H1 (cell line): ENCODE data around the gene CADPS. TPM values are rescaled to one million over a fixed set of nuclear protein-coding genes. Genes with fewer than 3 reads are reported as not detected.

ENCODE experiments used
- ASH2L ChIP-seq: fragments of 200-600, 300-600 bp; sonication (generic); IDR thresholded peaks from one replicate; pipeline ENCODE4 v1.7.1; 2017; ENCODE audit warnings: low read length
- BRCA1 ChIP-seq: IDR thresholded peaks from 2 replicates; pipeline ENCODE4 v1.6.1; 2012; ENCODE audit warnings: low read depth, low read length, improper control_type of control experiment
- CEBPB ChIP-seq: IDR thresholded peaks from 2 replicates; pipeline ENCODE4 v1.6.1; 2012; ENCODE audit warnings: low read depth, low read length
- CHD2 ChIP-seq: IDR thresholded peaks from 2 replicates; pipeline ENCODE4 v1.6.1; 2012; ENCODE audit warnings: low read length, improper control_type of control experiment
- CHD7 ChIP-seq: fragments of 300-600 bp; sonication (generic); IDR thresholded peaks from 2 replicates; pipeline ENCODE4 v1.7.1; 2012; ENCODE audit warnings: low read length, moderate library complexity, mild to moderate bottlenecking, inconsistent platforms; ENCODE audit not compliant: insufficient replicate concordance
- HDAC2 ChIP-seq, 2 experiments: fragments of 300-600 bp in 1 of 2; sonication (generic) in 1 of 2; IDR thresholded peaks; 2 replicates each; pipeline ENCODE4 v1.6.1; 2011 to 2012; ENCODE audit warnings: low read depth in 2 of 2, low read length in 2 of 2, mild to moderate bottlenecking in 2 of 2, moderate library complexity in 2 of 2, borderline replicate concordance in 1 of 2, inconsistent platforms in 1 of 2
- MAFK ChIP-seq: IDR thresholded peaks from 2 replicates; pipeline ENCODE4 v1.6.1; 2012; ENCODE audit warnings: low read depth, mild to moderate bottlenecking, improper control_type of control experiment, low read length
- RXRA ChIP-seq: IDR thresholded peaks from 2 replicates; pipeline ENCODE4 v1.6.1; 2011; ENCODE audit warnings: low read depth, mild to moderate bottlenecking, low read length, moderate library complexity; ENCODE audit not compliant: insufficient read depth
- SP1 ChIP-seq: IDR thresholded peaks from 2 replicates; pipeline ENCODE4 v1.6.1; 2011; ENCODE audit warnings: low read depth, low read length
- SRF ChIP-seq: IDR thresholded peaks from 2 replicates; pipeline ENCODE4 v1.6.1; 2011; ENCODE audit warnings: mild to moderate bottlenecking, low read depth, low read length, moderate library complexity
- polyA plus RNA-seq, 7 experiments: library from polyadenylated mRNA; depleted of rRNA in 3 of 7; stranded (reverse) in 5 of 7; unstranded in 2 of 7; fragments of >200 nt in 5 of 7; fragments of 200-250 nt in 2 of 7; gene quantifications; 1 replicate in 5 of 7; 2 replicates in 1 of 7; 4 replicates in 1 of 7; pipeline versions ENCODE4 v1.2.1 to v1.2.3, GENCODE V29; 2011 to 2013; ENCODE audit warnings: missing spikeins in 2 of 7, mixed read lengths in 2 of 7
- total RNA-seq: library from RNA; stranded (reverse); fragmentation: NEBNext Ultra II Directional; extraction: Animal tissue kit (Norgen Biotek cat#: 25700); gene quantifications from 2 replicates; pipeline ENCODE4 v1.2.1, GENCODE V29; 2021

CADPS gene
- total and polyA plus RNA-seq, 2 of the 8 experiments (the other 6 are each of a cell fraction or from before 2014, with no cell fraction given): 7.1 to 10.2 TPM

GRCh38 chr3:62482961-62483360, 392.3 kb downstream of the CADPS start (continued):
- TF ChIP-seq CHD7 (no peak), ASH2L (no peak), SP1 (no peak), MAFK (no peak), CHD2 (no peak), CEBPB (no peak), BRCA1 (no peak), HDAC2 (IDR thresholded peaks at IDR 0.05; ENCODE audit: borderline replicate concordance in 1 of 2, low read depth in 2 of 2, low read length in 2 of 2) (no peak), SRF (no peak), RXRA (no peak)
